Mesothelial cell of epicardium (in vitro differentiated cells): Measurements from ENCODE around the gene SPAG17. TPM values are rescaled to one million over a fixed set of nuclear protein-coding genes. Genes with fewer than 3 reads are reported as not detected.

ENCODE experiments used
- DNase-seq, 2 experiments: peaks; one replicate each; pipeline ENCODE4 v3.0.0; 2021; ENCODE audit warnings: low spot score in 2 of 2; ENCODE audit not compliant: unreplicated experiment in 2 of 2
- H3K27ac Mint-ChIP-seq: 2 replicates; pipeline ENCODE4 v1.8.0; 2021; ENCODE audit warnings: mixed read lengths
- H3K27me3 Mint-ChIP-seq: 2 replicates; pipeline ENCODE4 v1.8.0; 2021; ENCODE audit warnings: low read depth, mixed read lengths
- H3K36me3 Mint-ChIP-seq: 2 replicates; pipeline ENCODE4 v1.8.0; 2021; ENCODE audit warnings: mixed read lengths
- H3K4me1 Mint-ChIP-seq: 2 replicates; pipeline ENCODE4 v1.8.0; 2021; ENCODE audit warnings: mixed read lengths
- H3K4me3 Mint-ChIP-seq: 2 replicates; pipeline ENCODE4 v1.8.0; 2021; ENCODE audit warnings: mild to moderate bottlenecking, moderate library complexity, mixed read lengths
- H3K9me3 Mint-ChIP-seq: 2 replicates; pipeline ENCODE4 v1.8.0; 2021; ENCODE audit warnings: mixed read lengths
- CTCF ChIP-seq: fragments of 200-600 bp; sonication (generic); IDR thresholded peaks from one replicate; pipeline ENCODE4 v1.5.0; 2021; ENCODE audit warnings: antibody characterized with exemption; ENCODE audit not compliant: unreplicated experiment
- total RNA-seq: library from RNA; stranded (reverse); gene quantifications from 3 replicates; pipeline ENCODE4 v1.2.1, GENCODE V29; 2021

The SPAG17 gene
- total RNA-seq, 1 donor from 2014 or later: 2.7 TPM

GRCh38 chr1:118204648-118205047 lies 19.6 kb upstream of the SPAG17 start:
- Mint-ChIP-seq H3K27ac (no peak overlapping the region), H3K9me3 (no peaks in the 10 kb centered on the region), H3K4me1 (no peaks in the 10 kb centered on the region), H3K36me3 (no peaks in the 10 kb centered on the region), H3K4me3 (no peak overlapping the region), H3K27me3 (no peaks in the 10 kb centered on the region)
- no peak for DNase-seq
- TF ChIP-seq CTCF: no peak

- H3K4me3 Mint-ChIP-seq: no peak overlapping the region
- no peak overlapping the region for H3K27ac Mint-ChIP-seq
- no peaks in the 10 kb centered on the region for H3K4me1 Mint-ChIP-seq
- H3K27me3 Mint-ChIP-seq: no peaks in the 10 kb centered on the region
- no peak for DNase-seq
- H3K9me3 Mint-ChIP-seq: no peaks in the 10 kb centered on the region
- H3K36me3 Mint-ChIP-seq: no peaks in the 10 kb centered on the region
- TF ChIP-seq CTCF: no peak
Measured at GRCh38 chr1:118204105-118204504, 19.1 kb upstream of the SPAG17 start.

GRCh38 chr1:118202076-118202608 lies 17.1 kb upstream of the SPAG17 start:
- Mint-ChIP-seq H3K36me3 (no peaks in the 10 kb centered on the region), H3K27ac (no peak overlapping the region), H3K4me3 (no peak overlapping the region), H3K4me1 (no peaks in the 10 kb centered on the region), H3K9me3 (no peaks in the 10 kb centered on the region), H3K27me3 (no peaks in the 10 kb centered on the region)
- TF ChIP-seq CTCF: no peak
- DNase-seq: no peak

DNA sequence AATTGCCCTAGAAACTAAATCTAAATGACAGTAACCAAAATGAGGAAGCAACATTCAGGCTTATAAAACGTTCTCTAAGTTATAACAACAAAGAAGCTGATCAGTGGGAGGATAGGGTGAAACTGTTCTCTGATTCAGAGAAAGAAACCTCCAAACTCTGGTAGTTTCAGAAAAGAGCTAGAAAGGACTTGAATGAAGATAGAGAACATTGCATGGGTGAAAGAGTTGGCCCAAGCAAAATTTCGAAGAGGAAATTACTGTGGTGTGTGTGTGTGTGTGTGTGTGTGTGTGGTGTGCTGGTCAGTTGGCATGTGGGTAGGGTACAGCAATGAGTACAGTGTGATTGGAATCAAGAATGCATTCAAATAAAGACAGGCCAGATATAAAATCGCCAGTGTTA lies 16.5 kb upstream of the SPAG17 start:
- TF ChIP-seq CTCF: no peak
- H3K36me3 Mint-ChIP-seq: no peaks in the 10 kb centered on the region
- no peaks in the 10 kb centered on the region for H3K4me1 Mint-ChIP-seq
- no peak overlapping the region for H3K27ac Mint-ChIP-seq
- H3K4me3 Mint-ChIP-seq: no peak overlapping the region
- H3K27me3 Mint-ChIP-seq: peaks cover 2% of the 10 kb centered on the region
- H3K9me3 Mint-ChIP-seq: no peaks in the 10 kb centered on the region
- no peak for DNase-seq

DNA sequence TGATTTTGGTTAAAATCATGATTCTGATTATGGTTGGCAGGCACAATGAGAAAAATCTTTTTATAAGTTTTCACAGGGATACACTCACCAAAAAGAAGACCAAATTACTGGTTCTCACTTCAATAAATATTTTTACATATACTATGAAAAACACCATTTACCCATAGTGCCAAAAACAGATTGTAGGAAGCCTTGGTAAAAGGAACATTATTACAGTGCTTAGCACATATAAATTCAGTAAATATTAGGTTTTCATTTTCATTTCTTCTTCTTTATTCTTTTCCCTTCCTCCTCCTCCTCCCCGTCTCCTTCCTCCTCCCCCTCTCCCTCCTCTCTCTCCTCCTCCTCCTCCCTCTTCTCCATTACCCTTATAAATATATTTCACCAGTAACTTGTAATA lies 15.8 kb upstream of the SPAG17 start:
- Mint-ChIP-seq H3K27ac (no peak overlapping the region), H3K4me1 (no peaks in the 10 kb centered on the region), H3K27me3 (peaks cover 2% of the 10 kb centered on the region), H3K4me3 (no peak overlapping the region), H3K36me3 (no peaks in the 10 kb centered on the region), H3K9me3 (no peaks in the 10 kb centered on the region)
- TF ChIP-seq CTCF: no peak
- no peak for DNase-seq

DNA sequence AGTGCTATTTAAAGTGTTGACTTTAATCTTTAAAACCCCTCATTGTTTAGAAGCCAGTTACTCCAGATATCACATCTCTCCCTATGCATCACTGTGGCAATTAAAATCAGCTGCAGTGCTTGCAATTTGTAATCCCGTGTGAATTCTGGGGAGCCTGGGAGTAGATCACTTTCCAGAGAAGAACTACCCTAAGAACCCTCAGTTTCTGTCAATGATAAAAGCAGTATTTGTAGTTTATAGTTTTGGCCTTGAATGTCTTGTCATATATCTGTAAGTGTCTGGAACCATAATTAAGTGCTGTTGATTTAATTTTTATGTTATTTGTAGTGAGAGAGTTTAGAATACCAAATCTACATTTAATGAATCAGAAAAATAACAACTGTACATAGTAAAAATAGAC lies 5.5 kb upstream of the SPAG17 start:
- no peak overlapping the region for H3K27ac Mint-ChIP-seq
- H3K9me3 Mint-ChIP-seq: peaks cover 16% of the 10 kb centered on the region
- H3K4me3 Mint-ChIP-seq: no peak overlapping the region
- H3K36me3 Mint-ChIP-seq: peaks cover 3% of the 10 kb centered on the region
- H3K4me1 Mint-ChIP-seq: peaks cover 8% of the 10 kb centered on the region
- no peaks in the 10 kb centered on the region for H3K27me3 Mint-ChIP-seq
- no peak for DNase-seq
- no peak for TF ChIP-seq CTCF
